ENCODE data around the gene NTNG1. TPM values are rescaled to one million over a fixed set of nuclear protein-coding genes. Genes with fewer than 3 reads are reported as not detected.

NTNG1 gene
- total and polyA plus RNA-seq, 2 of the 4 experiments (the other 2 are of a cell fraction): 1.2 to 2.3 TPM

DNA sequence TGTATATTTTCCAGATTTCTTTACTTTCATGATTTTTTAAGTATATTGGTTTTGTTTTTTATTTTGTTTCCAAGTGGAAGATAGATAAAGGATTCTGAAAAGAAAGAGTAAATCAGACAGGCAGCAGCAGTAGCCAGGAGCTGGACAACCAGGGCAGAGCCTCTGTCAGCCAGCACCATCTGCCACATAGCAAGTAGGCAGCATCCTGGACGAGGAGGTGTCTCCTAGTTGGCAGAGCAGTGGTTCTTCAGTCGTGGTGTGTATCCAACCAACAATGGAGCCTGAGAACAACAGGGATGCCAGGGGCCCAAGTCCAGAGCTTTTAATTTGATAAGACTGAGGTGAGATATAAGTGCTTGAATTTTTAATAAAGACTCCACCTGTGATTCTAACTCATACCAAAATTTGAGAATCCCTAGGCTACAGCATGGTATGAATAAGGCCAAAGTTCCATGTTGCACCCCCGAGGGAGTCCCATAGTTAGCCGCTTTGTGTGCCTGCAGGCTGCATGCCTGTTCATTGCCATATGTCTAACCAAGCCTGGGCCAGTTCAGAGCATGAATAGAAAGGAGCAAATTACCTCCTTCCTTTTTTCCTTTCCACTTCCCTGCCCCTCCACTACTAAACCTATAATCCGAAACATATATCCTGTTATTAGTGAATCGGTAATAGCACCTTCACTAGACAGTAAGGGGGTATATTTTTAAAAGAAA, 153.2 kb downstream of the NTNG1 start:
- H3K9me3 ChIP-seq (ENCODE audit: control insufficient read depth, insufficient read depth, low read length): no peaks in the 10 kb centered on the region
- in situ Hi-C loops (cut with MboI; ENCODE audit: low sequenced_read_pairs) (no loop called here), intact Hi-C loops (cut with micrococcal nuclease) (no loop called here), dilution Hi-C loops (cut with HindIII; ENCODE audit: low sequenced_read_pairs, unreplicated experiment) (no loop called here)
- no peak overlapping the region for H4K91ac ChIP-seq (ENCODE audit: insufficient read depth, low read depth, low read length)
- no peak overlapping the region for H4K5ac ChIP-seq (ENCODE audit: low read depth, low read length)
- DNase-seq (no peak), ATAC-seq (ENCODE audit: low read depth) (no peak)
- no peak overlapping the region for H2BK5ac ChIP-seq (ENCODE audit: low read depth, low read length, poor library complexity, severe bottlenecking)
- 73 to 100% methylated on average over 1 to 2 of the region's 6 CpGs for WGBS, 2 experiments (ENCODE audit: extremely low coverage in 2 of 2, insufficient read length in 1 of 2)
- no peak overlapping the region for H2AK5ac ChIP-seq (ENCODE audit: low read depth, low read length)
- H3K56ac ChIP-seq (ENCODE audit: extremely low read depth, insufficient read depth, low read length): no peak overlapping the region
- no peaks in the 10 kb centered on the region for H4K20me1 ChIP-seq (ENCODE audit: insufficient read depth, low read length)
- no peak overlapping the region for H2AK9ac ChIP-seq (replicated peaks; ENCODE audit: low read depth, low read length, poor library complexity)
- H3K14ac ChIP-seq (replicated peaks; ENCODE audit: low read depth, low read length): no peak overlapping the region
- H3K4me3 ChIP-seq (ENCODE audit: insufficient read depth, low read depth, low read length): no peak overlapping the region
- no peak overlapping the region for H2AFZ ChIP-seq (replicated peaks; ENCODE audit: low read length, poor library complexity)
- no peaks in the 10 kb centered on the region for H3K79me1 ChIP-seq (ENCODE audit: low read depth in 1 of 2, low read length in 2 of 2)
- H3K4me1 ChIP-seq (ENCODE audit: control insufficient read depth, insufficient read depth, low read length): no peaks in the 10 kb centered on the region
- ChIA-PET POLR2A (ENCODE audit: unreplicated experiment) (no interaction called here), CTCF (no interaction called here)
- no peak overlapping the region for H3K4ac ChIP-seq (ENCODE audit: low read depth, low read length)
- no peak overlapping the region for H3K23ac ChIP-seq (ENCODE audit: low read depth, low read length)
- no peak overlapping the region for H2BK20ac ChIP-seq (ENCODE audit: low read depth, low read length)
- no peak overlapping the region for H3K18ac ChIP-seq (ENCODE audit: low read depth, low read length)
- H3K36me3 ChIP-seq (ENCODE audit: control insufficient read depth, insufficient read depth, low read length): no peaks in the 10 kb centered on the region
- BruUV-seq (replicated peaks): no TSS peak
- H3K27ac ChIP-seq (ENCODE audit: insufficient read depth, low read length): no peak overlapping the region
- H3K4me2 ChIP-seq (ENCODE audit: low read depth, low read length): no peak overlapping the region
- no peak overlapping the region for H2BK120ac ChIP-seq (ENCODE audit: low read depth, low read length)
- TF ChIP-seq BHLHE40 (IDR thresholded peaks at IDR 0.05; ENCODE audit: low read depth, low read length) (no peak), MAFK (IDR thresholded peaks at IDR 0.05; ENCODE audit: low read depth, low read length) (no peak), MXI1 (IDR thresholded peaks at IDR 0.05; ENCODE audit: borderline replicate concordance, low read depth, low read length) (no peak), RCOR1 (IDR thresholded peaks at IDR 0.05; ENCODE audit: insufficient replicate concordance, low read length) (no peak), NFE2L2 (IDR thresholded peaks at IDR 0.05; ENCODE audit: low read depth, low read length) (no peak)
- TF ChIP-seq, protein P1, sequence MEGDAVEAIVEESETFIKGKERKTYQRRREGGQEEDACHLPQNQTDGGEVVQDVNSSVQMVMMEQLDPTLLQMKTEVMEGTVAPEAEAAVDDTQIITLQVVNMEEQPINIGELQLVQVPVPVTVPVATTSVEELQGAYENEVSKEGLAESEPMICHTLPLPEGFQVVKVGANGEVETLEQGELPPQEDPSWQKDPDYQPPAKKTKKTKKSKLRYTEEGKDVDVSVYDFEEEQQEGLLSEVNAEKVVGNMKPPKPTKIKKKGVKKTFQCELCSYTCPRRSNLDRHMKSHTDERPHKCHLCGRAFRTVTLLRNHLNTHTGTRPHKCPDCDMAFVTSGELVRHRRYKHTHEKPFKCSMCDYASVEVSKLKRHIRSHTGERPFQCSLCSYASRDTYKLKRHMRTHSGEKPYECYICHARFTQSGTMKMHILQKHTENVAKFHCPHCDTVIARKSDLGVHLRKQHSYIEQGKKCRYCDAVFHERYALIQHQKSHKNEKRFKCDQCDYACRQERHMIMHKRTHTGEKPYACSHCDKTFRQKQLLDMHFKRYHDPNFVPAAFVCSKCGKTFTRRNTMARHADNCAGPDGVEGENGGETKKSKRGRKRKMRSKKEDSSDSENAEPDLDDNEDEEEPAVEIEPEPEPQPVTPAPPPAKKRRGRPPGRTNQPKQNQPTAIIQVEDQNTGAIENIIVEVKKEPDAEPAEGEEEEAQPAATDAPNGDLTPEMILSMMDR (conservative IDR thresholded peaks at IDR 0.05; ENCODE audit: low read depth, low read length): no peak
- TF ChIP-seq, protein P2, sequence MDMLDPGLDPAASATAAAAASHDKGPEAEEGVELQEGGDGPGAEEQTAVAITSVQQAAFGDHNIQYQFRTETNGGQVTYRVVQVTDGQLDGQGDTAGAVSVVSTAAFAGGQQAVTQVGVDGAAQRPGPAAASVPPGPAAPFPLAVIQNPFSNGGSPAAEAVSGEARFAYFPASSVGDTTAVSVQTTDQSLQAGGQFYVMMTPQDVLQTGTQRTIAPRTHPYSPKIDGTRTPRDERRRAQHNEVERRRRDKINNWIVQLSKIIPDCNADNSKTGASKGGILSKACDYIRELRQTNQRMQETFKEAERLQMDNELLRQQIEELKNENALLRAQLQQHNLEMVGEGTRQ (IDR thresholded peaks at IDR 0.05; ENCODE audit: low read depth, low read length): no peak
- H2BK15ac ChIP-seq (ENCODE audit: low read depth, low read length): no peak overlapping the region
- no peak overlapping the region for H4K8ac ChIP-seq (ENCODE audit: low read depth in 2 of 2, low read length in 2 of 2)
- H3K27me3 ChIP-seq (ENCODE audit: control insufficient read depth, insufficient read depth, low read length): no peaks in the 10 kb centered on the region
- H3K9me1 ChIP-seq (ENCODE audit: insufficient read depth, low read length): no peaks in the 10 kb centered on the region
- no peak overlapping the region for H3K9ac ChIP-seq (ENCODE audit: low read depth, low read length)

All from IMR-90 (cell line).